A673 (cell line): ENCODE results near the gene COA7. TPM values are rescaled to one million over a fixed set of nuclear protein-coding genes. Genes with fewer than 3 reads are reported as not detected.

ENCODE experiments used
- BruUV-seq: library from RNA; stranded (reverse); fragments of 400-500 nt; replicated peaks from 2 replicates; lab custom pipeline; 2021; lab: Mats Ljungman, UMichigan
- CTCF ChIA-PET: fragments of 300-600 bp; sonication (Branson Sonifier 250); formaldehyde crosslinking; loops from one replicate; lab custom pipeline; 2022; ENCODE audit warnings: antibody characterized with exemption; lab: Charles Lee
- POLR2A ChIA-PET: fragments of 300-600 bp; sonication (Branson Sonifier 250); formaldehyde crosslinking; loops from one replicate; lab custom pipeline; 2022; ENCODE audit warnings: antibody characterized with exemption; ENCODE audit not compliant: low non-redundant PET; lab: Charles Lee
- DNase-seq: peaks from one replicate; pipeline ENCODE4 v3.0.0-alpha.2; 2015; ENCODE audit warnings: low spot score
- H3K27ac ChIP-seq: fragments of 200-600 bp; sonication (generic); 2 replicates; pipeline ENCODE4 v1.5.1; 2016; ENCODE audit warnings: mixed run types, low read depth, mild to moderate bottlenecking, mixed read lengths, antibody characterized with exemption, low read length; ENCODE audit not compliant: poor library complexity, severe bottlenecking
- H3K27me3 ChIP-seq: fragments of 200-600 bp; sonication (generic); replicated peaks from 2 replicates; pipeline ENCODE4 v1.6.1; 2017; ENCODE audit warnings: mixed run types, low read depth, mild to moderate bottlenecking, mixed read lengths, antibody characterized with exemption, low read length; ENCODE audit not compliant: insufficient read depth, poor library complexity
- H3K36me3 ChIP-seq: fragments of 200-600 bp; sonication (generic); 2 replicates; pipeline ENCODE4 v1.6.1; 2016; ENCODE audit warnings: mixed run types, mild to moderate bottlenecking, mixed read lengths, antibody characterized with exemption, low read length; ENCODE audit not compliant: insufficient read depth, poor library complexity, severe bottlenecking
- H3K4me1 ChIP-seq: fragments of 200-600 bp; sonication (generic); 2 replicates; pipeline ENCODE4 v1.6.1; 2017; ENCODE audit warnings: mixed run types, mild to moderate bottlenecking, mixed read lengths, antibody characterized with exemption, low read length; ENCODE audit not compliant: insufficient read depth, poor library complexity, severe bottlenecking
- H3K4me3 ChIP-seq: fragments of 200-600 bp; sonication (generic); 2 replicates; pipeline ENCODE4 v1.5.1; 2016; ENCODE audit warnings: low read depth, mixed run types, mild to moderate bottlenecking, mixed read lengths, low read length; ENCODE audit not compliant: poor library complexity, severe bottlenecking
- H3K9me3 ChIP-seq: fragments of 200-600 bp; sonication (generic); 2 replicates; pipeline ENCODE4 v1.6.1; 2016; ENCODE audit warnings: mixed run types, low read depth, mild to moderate bottlenecking, mixed read lengths, antibody characterized with exemption, low read length; ENCODE audit not compliant: poor library complexity, severe bottlenecking
- EZH2 ChIP-seq: fragments of 200-600 bp; sonication (generic); IDR thresholded peaks from 2 replicates; pipeline ENCODE4 v1.6.1; 2017; ENCODE audit warnings: borderline replicate concordance, low read depth, mild to moderate bottlenecking, mixed read lengths, antibody characterized with exemption, low read length; ENCODE audit not compliant: poor library complexity, severe bottlenecking
- intact Hi-C: fragments of 100-400 bp; cut with micrococcal nuclease; formaldehyde crosslinking; loops from one replicate; pipeline ENCODE4 v1.10.0; 2022; ENCODE audit not compliant: unreplicated experiment
- total RNA-seq: library from RNA; stranded (reverse); gene quantifications from 2 replicates; pipeline ENCODE4 v1.2.3, GENCODE V29; 2021
- TF ChIP-seq, protein P1 (sequence below): fragments of 300-800, 200-600 bp; sonication (generic); conservative IDR thresholded peaks from 2 replicates; pipeline ENCODE4 v1.5.1; 2017; ENCODE audit warnings: low read depth, mild to moderate bottlenecking, antibody characterized with exemption, low read length, moderate library complexity, mixed read lengths

Gene COA7
- total RNA-seq, 1 experiment from 2014 or later = 53.4 TPM

DNA sequence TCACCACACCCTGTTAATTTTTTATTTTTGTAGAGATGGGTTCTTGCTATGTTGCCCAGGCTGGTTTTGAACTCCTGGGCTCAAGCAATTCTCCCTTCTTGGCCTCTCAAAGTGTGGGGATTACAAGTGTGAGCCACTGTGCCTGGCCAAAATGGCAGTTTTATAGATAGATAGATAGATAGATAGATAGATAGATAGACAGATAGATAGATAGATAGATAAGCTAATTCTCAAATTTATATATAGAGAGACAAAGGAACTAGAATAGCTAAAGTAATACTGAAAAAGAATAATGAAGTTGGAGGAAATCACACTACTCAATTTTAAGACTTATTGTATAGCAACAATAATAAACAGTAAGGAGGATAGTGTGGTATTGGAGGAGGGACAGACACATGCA is 44.1 kb downstream of the COA7 start:
- no TSS peak for BruUV-seq
- CTCF ChIA-PET = interaction anchor here (0.6 kb wide), 1 partner anchor 255 kb away, joined by 3 read pairs; no protein-coding TSS in a partner anchor
- no peak overlapping the region for H3K27ac ChIP-seq
- POLR2A ChIA-PET = no interaction called here
- no peaks in the 10 kb centered on the region for H3K36me3 ChIP-seq
- no peaks in the 10 kb centered on the region for H3K9me3 ChIP-seq
- H3K4me3 ChIP-seq = no peak overlapping the region
- no peaks in the 10 kb centered on the region for H3K27me3 ChIP-seq
- TF ChIP-seq, protein P1, sequence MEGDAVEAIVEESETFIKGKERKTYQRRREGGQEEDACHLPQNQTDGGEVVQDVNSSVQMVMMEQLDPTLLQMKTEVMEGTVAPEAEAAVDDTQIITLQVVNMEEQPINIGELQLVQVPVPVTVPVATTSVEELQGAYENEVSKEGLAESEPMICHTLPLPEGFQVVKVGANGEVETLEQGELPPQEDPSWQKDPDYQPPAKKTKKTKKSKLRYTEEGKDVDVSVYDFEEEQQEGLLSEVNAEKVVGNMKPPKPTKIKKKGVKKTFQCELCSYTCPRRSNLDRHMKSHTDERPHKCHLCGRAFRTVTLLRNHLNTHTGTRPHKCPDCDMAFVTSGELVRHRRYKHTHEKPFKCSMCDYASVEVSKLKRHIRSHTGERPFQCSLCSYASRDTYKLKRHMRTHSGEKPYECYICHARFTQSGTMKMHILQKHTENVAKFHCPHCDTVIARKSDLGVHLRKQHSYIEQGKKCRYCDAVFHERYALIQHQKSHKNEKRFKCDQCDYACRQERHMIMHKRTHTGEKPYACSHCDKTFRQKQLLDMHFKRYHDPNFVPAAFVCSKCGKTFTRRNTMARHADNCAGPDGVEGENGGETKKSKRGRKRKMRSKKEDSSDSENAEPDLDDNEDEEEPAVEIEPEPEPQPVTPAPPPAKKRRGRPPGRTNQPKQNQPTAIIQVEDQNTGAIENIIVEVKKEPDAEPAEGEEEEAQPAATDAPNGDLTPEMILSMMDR = no peak
- TF ChIP-seq EZH2 = no peak
- intact Hi-C loops = no loop called here
- no peak for DNase-seq
- no peaks in the 10 kb centered on the region for H3K4me1 ChIP-seq

DNA sequence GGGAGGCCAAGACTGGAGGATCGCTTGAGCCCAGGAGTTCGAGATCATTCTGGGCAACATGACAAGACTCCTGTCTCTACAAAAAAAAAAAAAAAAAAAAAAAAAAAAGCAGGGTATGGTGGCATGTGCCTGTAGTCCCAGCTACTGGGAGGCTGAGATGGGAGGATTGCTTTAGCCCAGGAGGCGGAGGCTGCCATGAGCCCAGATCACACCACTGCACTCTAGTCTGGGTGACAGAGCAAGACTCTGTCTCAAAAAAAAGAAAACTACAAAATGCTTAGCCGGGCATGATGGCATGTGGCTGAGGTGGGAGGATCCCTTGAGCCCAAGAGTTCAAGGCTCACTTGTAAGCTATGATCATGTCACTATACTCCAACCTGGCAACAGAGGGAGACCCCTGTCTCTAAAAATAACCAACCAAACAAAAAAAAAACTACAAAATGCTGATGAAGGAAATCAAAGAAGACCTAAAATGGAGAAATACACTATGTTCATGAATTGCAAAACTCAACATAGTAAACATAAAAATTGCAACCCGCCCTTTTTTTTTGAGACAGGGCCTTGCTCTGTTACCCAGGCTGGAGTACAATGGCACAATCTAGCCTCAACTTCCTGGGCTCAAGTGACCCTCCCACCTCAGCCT is 44.8 kb downstream of the COA7 start:
- Histone ChIP-seq H3K27ac (no peak overlapping the region), H3K9me3 (no peaks in the 10 kb centered on the region), H3K27me3 (no peaks in the 10 kb centered on the region), H3K36me3 (no peaks in the 10 kb centered on the region), H3K4me3 (no peak overlapping the region), H3K4me1 (no peaks in the 10 kb centered on the region)
- ChIA-PET CTCF (interaction anchor here (0.6 kb wide), 1 partner anchor 254 kb away, joined by 3 read pairs; no protein-coding TSS in a partner anchor), POLR2A (no interaction called here)
- BruUV-seq = no TSS peak
- no peak for DNase-seq
- TF ChIP-seq, protein P1 = no peak
- intact Hi-C loops = no loop called here

DNA sequence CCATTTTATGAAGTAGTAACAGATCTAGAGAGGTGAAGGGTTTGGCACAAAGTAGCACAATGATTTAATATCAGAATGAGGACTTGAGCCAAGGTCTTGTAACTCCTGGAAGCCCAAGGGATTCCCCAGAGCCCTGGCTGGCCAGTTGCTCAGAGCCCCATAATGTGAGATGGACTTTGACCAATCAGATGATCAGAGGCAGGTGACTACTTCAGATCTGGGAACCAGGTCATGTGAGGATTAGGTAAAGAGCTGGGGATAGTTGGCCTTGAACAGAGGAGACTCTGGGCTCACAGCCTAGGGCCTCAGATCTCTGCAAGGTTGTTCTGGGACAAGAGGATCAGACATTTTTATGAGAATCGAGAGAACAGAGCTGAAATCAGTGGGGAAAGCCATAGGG is 46.2 kb downstream of the COA7 start:
- H3K27me3 ChIP-seq = no peaks in the 10 kb centered on the region
- ChIA-PET POLR2A (no interaction called here), CTCF (no interaction called here)
- H3K4me3 ChIP-seq = no peak overlapping the region
- H3K36me3 ChIP-seq = no peaks in the 10 kb centered on the region
- no peaks in the 10 kb centered on the region for H3K9me3 ChIP-seq
- H3K4me1 ChIP-seq = no peaks in the 10 kb centered on the region
- no peak overlapping the region for H3K27ac ChIP-seq
- no peak for DNase-seq
- BruUV-seq = no TSS peak
- intact Hi-C loops = no loop called here
- TF ChIP-seq EZH2 = no peak
- TF ChIP-seq, protein P1 = no peak
